ENCODE measurements around the gene ZNF442.

Gene ZNF442

DNA sequence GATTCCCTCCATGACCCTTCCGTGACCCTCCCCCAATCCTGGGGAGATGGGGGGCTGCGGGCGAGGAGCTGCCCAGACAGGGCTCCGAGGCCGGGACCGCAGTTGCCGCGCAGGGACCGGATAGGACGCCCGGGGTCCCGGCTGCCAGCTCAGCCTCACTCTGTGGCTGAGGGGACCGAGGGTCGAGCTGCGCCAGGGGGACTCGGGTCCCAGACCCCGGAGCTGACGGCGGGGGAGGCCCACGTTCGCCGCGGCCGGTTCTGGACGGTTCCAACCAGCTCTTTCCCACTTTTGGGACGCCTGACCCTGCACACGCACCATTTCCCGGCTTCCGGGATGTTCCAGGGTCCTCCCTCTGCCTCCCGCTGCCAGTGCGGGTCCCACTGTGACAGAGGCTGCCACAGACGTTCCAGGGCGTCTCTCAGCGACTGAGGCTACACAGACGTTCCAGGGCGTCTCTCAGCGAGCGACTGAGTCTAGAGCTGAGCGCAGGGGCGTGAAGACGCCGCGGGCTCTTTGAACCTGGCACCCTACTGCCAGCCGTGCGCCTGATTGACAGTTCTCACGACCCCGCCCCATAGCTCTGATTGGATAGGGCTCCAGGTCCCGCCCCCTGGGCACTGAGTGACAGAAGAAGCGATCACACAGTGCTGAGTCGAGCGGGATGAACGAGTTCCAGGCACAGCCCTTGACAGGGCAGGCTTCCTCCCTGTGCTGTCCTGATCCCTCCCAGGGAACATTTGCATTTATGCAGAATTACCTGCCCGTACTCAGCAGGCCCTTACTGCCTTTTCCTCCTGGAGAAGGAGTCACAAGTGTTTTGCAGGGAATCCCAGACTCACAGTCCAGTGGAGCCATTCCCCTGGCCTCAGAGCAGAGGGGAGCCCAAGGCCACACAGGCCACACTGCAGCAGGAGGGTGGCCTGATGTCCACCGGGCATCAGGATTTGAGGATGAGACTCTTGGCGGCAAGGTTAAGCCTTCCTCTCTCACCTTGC, 32.0 kb downstream of the ZNF442 start, which contains the start of gene ZNF563:
ZNF563 (minus strand) TSS at position 472 of the 998 bp plus-strand sequence; CDS start at position 321, 151 bp downstream.
- no peaks in the 10 kb centered on the region for H3K9me3 ChIP-seq (ENCODE audit: severe bottlenecking)
- peak within 1 kb of the TSS; percentile 48 for H3K27ac ChIP-seq (ENCODE audit: poor library complexity, severe bottlenecking)
- H3K27me3 ChIP-seq (ENCODE audit: insufficient read depth, poor library complexity, severe bottlenecking) = no peaks in the 10 kb centered on the region
- no peaks in the 10 kb centered on the region for H3K4me1 ChIP-seq (ENCODE audit: insufficient read depth, poor library complexity, severe bottlenecking)
- peak; percentile 97 for ATAC-seq (ENCODE audit: low read depth)
- TF ChIP-seq, protein P1, sequence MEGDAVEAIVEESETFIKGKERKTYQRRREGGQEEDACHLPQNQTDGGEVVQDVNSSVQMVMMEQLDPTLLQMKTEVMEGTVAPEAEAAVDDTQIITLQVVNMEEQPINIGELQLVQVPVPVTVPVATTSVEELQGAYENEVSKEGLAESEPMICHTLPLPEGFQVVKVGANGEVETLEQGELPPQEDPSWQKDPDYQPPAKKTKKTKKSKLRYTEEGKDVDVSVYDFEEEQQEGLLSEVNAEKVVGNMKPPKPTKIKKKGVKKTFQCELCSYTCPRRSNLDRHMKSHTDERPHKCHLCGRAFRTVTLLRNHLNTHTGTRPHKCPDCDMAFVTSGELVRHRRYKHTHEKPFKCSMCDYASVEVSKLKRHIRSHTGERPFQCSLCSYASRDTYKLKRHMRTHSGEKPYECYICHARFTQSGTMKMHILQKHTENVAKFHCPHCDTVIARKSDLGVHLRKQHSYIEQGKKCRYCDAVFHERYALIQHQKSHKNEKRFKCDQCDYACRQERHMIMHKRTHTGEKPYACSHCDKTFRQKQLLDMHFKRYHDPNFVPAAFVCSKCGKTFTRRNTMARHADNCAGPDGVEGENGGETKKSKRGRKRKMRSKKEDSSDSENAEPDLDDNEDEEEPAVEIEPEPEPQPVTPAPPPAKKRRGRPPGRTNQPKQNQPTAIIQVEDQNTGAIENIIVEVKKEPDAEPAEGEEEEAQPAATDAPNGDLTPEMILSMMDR (IDR thresholded peaks at IDR 0.05; ENCODE audit: poor library complexity, severe bottlenecking) = no peak
- H3K4me3 ChIP-seq (ENCODE audit: severe bottlenecking) = peak within 1 kb of the TSS; percentile 55
- no peaks in the 10 kb centered on the region for H3K36me3 ChIP-seq (ENCODE audit: low read depth)
- peak; percentile 93 for DNase-seq (ENCODE audit: low spot score)

DNA sequence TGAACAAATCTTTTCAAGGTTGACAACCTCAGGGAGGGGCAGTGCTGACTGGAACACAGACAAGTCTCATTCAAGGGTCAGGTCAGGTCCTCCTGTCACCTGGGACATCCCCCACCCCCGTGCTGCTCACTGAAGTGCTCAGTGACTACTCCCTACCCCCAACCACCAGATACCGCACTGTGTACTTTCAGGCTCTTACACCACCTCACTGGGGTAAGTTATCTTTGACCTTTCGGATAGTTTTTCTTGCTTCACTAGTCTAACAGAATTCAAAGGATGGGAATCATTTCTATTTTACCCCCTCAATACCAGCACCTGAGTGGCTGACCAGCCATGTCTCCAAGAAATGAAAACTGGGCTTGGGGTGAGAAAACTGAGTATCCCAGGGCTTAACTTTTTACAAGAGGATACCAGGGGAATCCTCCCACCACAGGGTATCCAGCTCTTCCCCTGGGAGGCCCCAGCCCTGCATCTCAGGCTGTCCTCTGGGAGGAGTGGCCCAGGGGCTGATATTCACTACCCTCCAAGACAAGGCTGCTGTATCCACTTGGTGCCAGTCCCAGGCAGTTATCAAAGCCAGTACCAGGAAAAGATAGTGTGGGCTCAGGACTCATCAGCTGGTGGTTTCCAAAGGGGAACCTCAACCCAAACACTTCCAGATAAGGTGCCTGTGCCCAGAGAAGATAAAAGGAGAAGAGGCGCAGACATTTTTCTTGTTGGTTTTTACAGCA, 34.1 kb downstream of the ZNF442 start:
- no peaks in the 10 kb centered on the region for H3K27me3 ChIP-seq (ENCODE audit: insufficient read depth, poor library complexity, severe bottlenecking)
- no peak for ATAC-seq (ENCODE audit: low read depth)

DNA sequence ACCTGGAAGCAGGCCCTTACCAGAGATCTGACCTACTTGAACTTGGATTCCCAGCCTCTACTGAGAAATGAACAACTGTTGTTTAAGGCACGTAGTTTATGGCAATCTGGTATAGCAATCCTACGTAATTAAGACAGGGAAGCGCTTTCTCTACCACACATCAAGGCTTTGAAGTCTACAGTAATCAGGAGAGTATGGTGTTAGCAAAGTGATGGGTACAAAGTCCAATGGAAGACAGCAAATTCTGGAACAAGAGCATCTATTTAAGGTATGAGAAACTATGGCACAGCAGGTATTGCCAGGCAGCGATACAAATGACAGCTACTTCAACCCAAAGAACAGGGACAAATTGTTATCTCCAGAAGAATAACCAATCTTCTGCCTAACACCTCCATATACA, 35.1 kb downstream of the ZNF442 start:
- Histone ChIP-seq H3K9me3 (ENCODE audit: severe bottlenecking) (no peaks in the 10 kb centered on the region), H3K4me1 (ENCODE audit: insufficient read depth, poor library complexity, severe bottlenecking) (no peaks in the 10 kb centered on the region), H3K27me3 (ENCODE audit: insufficient read depth, poor library complexity, severe bottlenecking) (no peaks in the 10 kb centered on the region), H3K4me3 (ENCODE audit: severe bottlenecking) (no peak overlapping the region), H3K36me3 (ENCODE audit: low read depth) (no peaks in the 10 kb centered on the region), H3K27ac (ENCODE audit: poor library complexity, severe bottlenecking) (no peak overlapping the region)
- no peak for DNase-seq (ENCODE audit: low spot score)
- ATAC-seq (ENCODE audit: low read depth) = no peak
- TF ChIP-seq, protein P1 (IDR thresholded peaks at IDR 0.05; ENCODE audit: poor library complexity, severe bottlenecking) = no peak

More for the DNA sequence above, 34.1 kb downstream of the ZNF442 start:
- H3K4me3 ChIP-seq (ENCODE audit: severe bottlenecking) = no peak overlapping the region
- no peaks in the 10 kb centered on the region for H3K9me3 ChIP-seq (ENCODE audit: severe bottlenecking)
- DNase-seq (ENCODE audit: low spot score) = no peak
- no peaks in the 10 kb centered on the region for H3K36me3 ChIP-seq (ENCODE audit: low read depth)
- no peaks in the 10 kb centered on the region for H3K4me1 ChIP-seq (ENCODE audit: insufficient read depth, poor library complexity, severe bottlenecking)
- no peak overlapping the region for H3K27ac ChIP-seq (ENCODE audit: poor library complexity, severe bottlenecking)
- TF ChIP-seq, protein P1 (IDR thresholded peaks at IDR 0.05; ENCODE audit: poor library complexity, severe bottlenecking) = no peak

DNA sequence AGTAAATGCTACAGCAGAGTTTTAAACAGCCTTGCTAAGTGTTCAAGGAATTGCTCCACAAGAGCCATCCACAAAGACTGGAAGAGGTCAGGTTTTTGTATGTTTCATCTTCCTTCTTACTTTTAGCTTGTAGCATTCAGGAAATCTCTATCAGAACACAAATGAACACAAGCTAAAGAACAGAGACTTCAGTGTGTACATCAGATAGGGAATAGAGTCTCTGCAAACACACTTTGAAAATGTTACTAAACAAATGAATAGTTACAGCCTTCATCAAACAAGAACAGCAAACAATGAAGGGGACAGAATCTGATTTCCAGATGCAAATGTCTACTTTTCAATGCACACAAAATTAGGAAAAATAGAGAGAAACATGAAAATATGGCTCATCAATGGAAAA, 39.8 kb downstream of the ZNF442 start:
- Histone ChIP-seq H3K4me3 (ENCODE audit: severe bottlenecking) (no peak overlapping the region), H3K4me1 (ENCODE audit: insufficient read depth, poor library complexity, severe bottlenecking) (no peaks in the 10 kb centered on the region), H3K27me3 (ENCODE audit: insufficient read depth, poor library complexity, severe bottlenecking) (no peaks in the 10 kb centered on the region), H3K36me3 (ENCODE audit: low read depth) (peaks cover 20% of the 10 kb centered on the region), H3K27ac (ENCODE audit: poor library complexity, severe bottlenecking) (no peak overlapping the region), H3K9me3 (ENCODE audit: severe bottlenecking) (no peaks in the 10 kb centered on the region)
- TF ChIP-seq, protein P1 (IDR thresholded peaks at IDR 0.05; ENCODE audit: poor library complexity, severe bottlenecking) = no peak
- ATAC-seq (ENCODE audit: low read depth) (no peak), DNase-seq (ENCODE audit: low spot score) (no peak)

All from RWPE2 (cell line).